A549 treated with CORT108297 at 1 μM for 4 hours (cell line): ENCODE measurements around the gene TUG1. TPM values are rescaled to one million over a fixed set of nuclear protein-coding genes. Genes with fewer than 3 reads are reported as not detected.

Source experiments
- total RNA-seq: library from RNA; stranded (reverse); fragments of 200-300 nt; extraction: Qiagen RNA extraction; gene quantifications from 5 replicates; pipeline ENCODE4 v1.2.3, GENCODE V29; 2022

The TUG1 gene
- 24.9 to 30.5 TPM (median 29.1 TPM) in 5 replicates for total RNA-seq

DNA sequence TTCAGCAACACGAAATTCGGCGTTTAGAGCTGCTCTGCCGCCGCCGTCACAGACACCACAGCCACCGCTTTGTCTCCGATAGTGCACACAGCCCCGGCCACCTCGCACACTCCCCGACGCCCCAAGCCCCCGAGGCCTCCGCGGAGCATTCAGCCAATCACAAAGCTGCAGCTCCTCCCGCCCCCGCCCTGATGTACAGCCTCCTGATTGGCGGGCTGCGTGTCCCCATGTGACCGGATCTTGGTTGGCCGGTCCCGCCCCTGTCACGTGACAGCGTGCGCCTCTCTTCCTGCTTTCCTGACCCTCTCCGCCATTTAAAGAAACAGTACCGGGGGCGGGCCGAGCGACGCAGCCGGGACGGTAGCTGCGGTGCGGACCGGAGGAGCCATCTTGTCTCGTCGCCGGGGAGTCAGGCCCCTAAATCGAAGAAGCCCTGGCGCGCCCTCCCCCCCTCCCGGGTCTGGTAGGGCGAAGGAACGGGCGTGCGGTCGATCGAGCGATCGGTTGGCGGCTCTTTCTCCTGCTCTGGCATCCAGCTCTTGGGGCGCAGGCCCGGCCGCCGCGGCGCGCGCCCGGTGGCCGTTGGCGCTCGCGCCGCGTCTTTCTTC, at the start of gene TUG1:
Gene TUG1 (plus strand): TSS at position 342 of the 608 bp plus-strand sequence.

DNA sequence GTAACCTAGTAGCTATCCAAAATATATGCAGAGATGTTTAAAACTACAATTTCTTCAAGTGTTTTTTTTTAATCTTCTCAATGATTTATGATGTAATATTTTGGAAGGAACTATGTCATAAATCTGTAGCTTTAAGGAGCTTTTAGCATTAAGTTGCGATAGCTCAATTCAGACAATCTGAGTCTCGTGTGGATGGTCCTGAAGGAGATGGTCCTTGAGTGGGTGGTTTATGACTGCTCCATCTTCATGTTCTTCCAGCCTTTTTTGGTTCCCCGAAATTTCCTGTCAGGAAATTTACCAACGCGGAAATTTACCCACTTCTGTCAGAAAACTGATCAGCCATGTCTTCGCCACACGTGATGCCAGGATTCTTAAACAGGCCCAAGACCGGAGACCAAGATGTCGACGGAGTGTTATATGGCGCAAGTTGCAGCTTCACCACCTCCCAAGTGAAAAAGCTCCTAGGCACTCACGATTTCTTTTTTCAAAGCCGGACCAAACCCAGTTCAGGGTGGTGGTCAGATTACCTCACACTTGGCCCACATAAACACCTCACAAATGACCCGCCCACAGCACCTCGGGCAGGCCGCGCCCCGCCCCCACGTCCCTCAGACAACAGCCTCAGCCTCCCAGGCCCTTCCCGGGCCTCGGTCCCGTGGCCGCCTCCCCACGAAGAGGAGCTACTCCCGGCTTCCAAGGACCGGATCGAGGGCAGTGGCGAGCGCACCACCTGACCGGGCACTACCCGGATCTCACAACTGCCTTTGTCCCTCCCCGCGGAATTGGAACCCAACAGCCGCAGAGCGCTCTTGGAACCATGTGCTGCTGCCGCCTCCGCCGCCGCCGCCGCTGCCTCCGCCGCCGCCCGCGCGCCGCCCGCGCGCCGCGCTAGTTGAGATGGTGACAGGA, 796 bp upstream of the TUG1 start, which contains the start of gene MORC2:
Gene MORC2 (minus strand): TSS at position 760 of the 909 bp plus-strand sequence. CDS start 885 bp downstream, outside the sequence.

Other genes with a start within 250 kb of the TUG1 start
- gene MORC2, start 491 bp upstream of the TUG1 start, total RNA-seq = 13.0 to 15.6 TPM (median 15.2 TPM) in 5 replicates
- gene SMTN, start 112.1 kb downstream of the TUG1 start, total RNA-seq = 27.3 to 33.2 TPM (median 30.1 TPM) in 5 replicates
- 56.8 to 79.9 TPM (median 72.3 TPM) in 5 replicates for gene SELENOM, start 138.3 kb downstream of the TUG1 start, total RNA-seq
- gene INPP5J, start 153.7 kb downstream of the TUG1 start, total RNA-seq = 0.50 to 0.78 TPM (median 0.72 TPM) in 5 replicates
- not detected in 5 replicates for gene PLA2G3, start 171.2 kb downstream of the TUG1 start, total RNA-seq
- 22.4 to 25.0 TPM (median 22.7 TPM) in 5 replicates for gene RNF185, start 190.9 kb downstream of the TUG1 start, total RNA-seq
- 6.5 to 9.1 TPM (median 8.6 TPM) in 5 replicates for gene LIMK2, start 243.0 kb downstream of the TUG1 start, total RNA-seq